ENCODE measurements around the gene LRP1B.

GRCh38 chr2:141020346-141020745 lies 1110.5 kb downstream of the LRP1B start:
- TF ChIP-seq EZH2 (optimal IDR thresholded peaks at IDR 0.05; ENCODE audit: low read depth, low read length) (no peak), CTCF (IDR thresholded peaks at IDR 0.05; ENCODE audit: low read length) (no peak), EZH2phosphoT487 (IDR thresholded peaks at IDR 0.05; ENCODE audit: low read length) (no peak)
